Gastroesophageal sphincter (tissue), 4 donors: ENCODE measurements around the gene GPSM3. TPM values are rescaled to one million over a fixed set of nuclear protein-coding genes. Genes with fewer than 3 reads are reported as not detected.
A peak's percentile ranks its signal among the peaks of the same experiment; 100 is the strongest.

Experiments
- ATAC-seq: fragments of 150-250 bp; one replicate; pipeline ENCODE4 v1.9.1; 2016; ENCODE audit warnings: mild to moderate bottlenecking, moderate library complexity
- H3K27ac ChIP-seq, 4 donors: fragments of 200-600 bp; sonication (generic) in 3 of 4; 1 replicate in 3 of 4; 2 replicates in 1 of 4; pipeline ENCODE4 v1.5.1; 2016 to 2019
- H3K27me3 ChIP-seq: fragments of 200-600 bp; sonication (generic); one replicate; pipeline ENCODE4 v1.5.1; 2019
- H3K36me3 ChIP-seq, 2 donors: fragments of 200-600 bp; sonication (generic); one replicate each; pipeline ENCODE4 v1.5.1; 2019; ENCODE audit warnings: control low read depth in 1 of 2
- H3K4me1 ChIP-seq, 3 donors: fragments of 200-600 bp; sonication (generic); 1 replicate in 2 of 3; 2 replicates in 1 of 3; pipeline ENCODE4 v1.5.1; 2016 to 2019; ENCODE audit warnings: control low read depth in 2 of 3
- H3K4me3 ChIP-seq, 2 donors: fragments of 200-600 bp; sonication (generic); one replicate each; pipeline ENCODE4 v1.5.1; 2019; ENCODE audit warnings: mild to moderate bottlenecking in 1 of 2, moderate library complexity in 1 of 2
- H3K9me3 ChIP-seq, 3 donors: fragments of 200-600 bp; sonication (generic); one replicate each; pipeline ENCODE4 v1.5.1; 2017 to 2019; ENCODE audit warnings: control low read depth in 2 of 3
- CTCF ChIP-seq, 4 experiments: fragments of 200-600 bp in 2 of 4; fragments of 450-650 bp in 2 of 4; sonication (generic) in 1 of 4; IDR thresholded peaks; one replicate each; pipeline ENCODE4 v1.5.1; 2017 to 2019; ENCODE audit warnings: antibody characterized with exemption in 4 of 4, mild to moderate bottlenecking in 2 of 4, moderate library complexity in 2 of 4
- EP300 ChIP-seq: sonication (generic); formaldehyde crosslinking; IDR thresholded peaks from one replicate; pipeline ENCODE4 v1.6.1; 2017; ENCODE audit warnings: antibody characterized with exemption, mild to moderate bottlenecking
- POLR2A ChIP-seq, 2 donors: fragments of 450-650 bp; IDR thresholded peaks; one replicate each; pipeline ENCODE4 v1.6.1; 2017; ENCODE audit warnings: antibody characterized with exemption in 2 of 2, mild to moderate bottlenecking in 2 of 2, moderate library complexity in 1 of 2
- POLR2AphosphoS5 ChIP-seq: sonication (generic); formaldehyde crosslinking; IDR thresholded peaks from one replicate; pipeline ENCODE4 v1.6.1; 2017; ENCODE audit warnings: antibody characterized with exemption
- WGBS, 2 donors: methylation state at CpG; one replicate each; pipeline ENCODE4 v1.1.5; 2018; ENCODE audit warnings: low coverage in 1 of 2; 5-methylcytosine and 5-hydroxymethylcytosine counted together
- total RNA-seq, 4 donors: library from RNA; depleted of rRNA; stranded (reverse); fragments of >200 nt; gene quantifications; one replicate each; pipeline ENCODE4 v1.1.0, GENCODE V29; 2016

GPSM3 gene
- total RNA-seq, 4 donors from 2014 or later = 0.93 to 16.3 (median 9.0) TPM

DNA sequence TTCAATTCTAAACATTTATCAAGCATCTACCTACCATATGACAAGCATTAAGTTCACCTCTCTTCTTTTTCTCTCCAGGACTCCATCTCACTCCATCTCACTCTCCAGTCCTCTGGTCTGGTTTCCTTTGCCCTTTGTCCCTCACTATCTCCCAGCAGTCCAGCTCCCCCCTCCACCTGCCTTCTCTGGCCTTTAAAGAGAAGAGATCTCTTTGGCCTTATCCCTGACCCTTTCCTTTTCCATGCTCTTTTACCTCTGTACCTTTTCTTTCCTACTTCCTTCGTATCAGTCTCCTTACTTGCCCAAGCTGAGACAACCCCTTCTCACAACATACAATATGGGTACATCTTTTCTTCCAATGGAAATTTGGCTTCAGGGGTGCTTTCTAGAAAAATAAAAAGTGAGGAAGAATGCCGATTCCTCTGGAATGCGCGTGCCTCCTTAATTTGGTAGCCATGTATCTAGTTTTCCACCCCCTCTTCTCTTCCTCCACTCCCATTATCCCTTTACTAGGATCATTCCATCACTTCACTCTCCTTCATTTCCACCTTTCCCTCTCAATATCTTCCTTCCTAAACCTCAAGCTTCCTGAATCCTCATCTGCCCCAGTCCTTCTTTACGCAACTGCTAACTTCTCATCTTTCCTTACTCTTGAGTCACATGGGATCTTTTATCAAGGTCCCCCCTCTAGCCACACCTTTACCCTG lies 15.8 kb downstream of the GPSM3 start:
- Histone ChIP-seq H3K27ac (peak overlapping the region; percentile 89 to 98 (median 94)), H3K27me3 (no peaks in the 10 kb centered on the region), H3K4me3 (peak overlapping the region; percentile 62 to 83), H3K36me3 (peaks cover 0 to 22% of the 10 kb centered on the region in 2 donors), H3K4me1 (peaks cover 0 to 77% (median 32%) of the 10 kb centered on the region in 3 donors), H3K9me3 (no peaks in the 10 kb centered on the region)
- TF ChIP-seq EP300 = no peak
- TF ChIP-seq POLR2A (IDR thresholded peaks at IDR 0.05) = no peak
- no peak for TF ChIP-seq POLR2AphosphoS5
- no peak for TF ChIP-seq CTCF (IDR thresholded peaks at IDR 0.05)
- no peak for ATAC-seq
- WGBS, 2 donors = 4 to 5% methylated on average over 5 of the region's 5 CpGs

DNA sequence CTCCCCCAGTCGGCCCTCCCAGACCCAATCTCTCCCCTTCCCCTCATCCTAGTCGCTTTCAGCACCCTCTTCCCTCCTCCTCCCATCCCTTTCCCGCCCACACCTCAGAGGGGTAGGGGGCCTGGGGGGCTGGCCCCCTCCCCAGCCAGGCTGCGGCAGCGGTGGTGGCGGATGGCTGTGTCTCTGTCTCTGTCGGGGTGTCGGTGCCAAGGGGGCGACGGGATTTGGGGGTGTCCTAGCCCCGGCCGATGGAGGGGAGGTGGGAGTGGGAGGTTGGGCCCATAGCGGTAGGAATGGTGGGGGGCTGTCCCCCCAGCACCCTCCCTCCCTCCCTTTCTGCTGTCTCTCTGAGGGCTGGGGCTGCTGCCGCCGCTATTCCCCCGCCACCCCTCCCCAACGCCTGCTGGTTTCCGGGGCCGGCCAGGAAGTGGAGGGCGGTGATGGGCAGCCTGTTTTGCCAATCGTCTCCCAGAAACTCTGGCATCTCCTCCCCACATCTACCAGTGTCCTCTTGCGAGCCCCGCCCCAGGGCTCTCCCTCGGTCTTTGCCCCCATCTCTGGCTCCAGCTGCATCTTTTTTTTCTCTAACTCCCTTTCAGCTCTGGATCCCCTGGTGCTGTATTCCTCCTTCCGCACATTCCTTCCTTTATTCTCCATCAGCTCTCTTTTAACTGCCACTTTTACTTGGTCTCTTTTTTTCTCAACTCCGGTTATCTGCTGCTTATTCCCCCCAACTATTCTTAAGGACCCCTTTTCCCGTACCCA lies 16.6 kb downstream of the GPSM3 start, which contains the start of gene AGPAT1:
Gene AGPAT1, minus strand, starts transcription at position 374 of the 765 bp plus-strand sequence. CDS start 4,588 bp downstream, outside the sequence.
- Histone ChIP-seq H3K27ac (peak within 1 kb of the TSS; percentile 89 to 98 (median 94)), H3K36me3 (peaks cover 0 to 21% of the 10 kb centered on the region in 2 donors), H3K4me1 (peaks cover 0 to 70% (median 31%) of the 10 kb centered on the region in 3 donors), H3K27me3 (no peaks in the 10 kb centered on the region), H3K4me3 (peak within 1 kb of the TSS; percentile 62 to 83), H3K9me3 (no peaks in the 10 kb centered on the region)
- TF ChIP-seq POLR2AphosphoS5 = peak; percentile 70
- TF ChIP-seq POLR2A (IDR thresholded peaks at IDR 0.05) = peak; percentile 36 to 52
- TF ChIP-seq EP300 = no peak
- peak; percentile 69 for ATAC-seq
- WGBS, 2 donors = 0 to 1% methylated on average over 9 to 19 of the region's 27 CpGs

DNA sequence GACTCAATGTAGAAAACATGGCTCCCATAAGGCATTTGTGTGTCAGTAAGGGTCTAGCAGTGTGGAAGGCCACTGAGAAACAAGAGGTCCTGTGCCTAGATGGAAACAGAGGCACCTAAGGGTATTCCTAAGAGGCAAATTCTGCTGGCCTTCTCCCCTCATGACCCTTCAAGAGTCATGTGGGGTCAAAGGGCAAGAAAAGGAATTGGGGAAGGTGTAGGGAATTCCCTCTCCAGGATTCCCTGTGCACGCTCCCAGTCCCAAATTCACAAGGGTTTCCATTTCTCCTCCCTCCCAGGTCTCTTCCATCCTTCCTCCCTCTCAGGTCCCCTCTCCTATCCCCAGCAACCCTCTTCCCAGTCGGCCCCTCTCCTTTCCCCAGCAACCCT lies 17.1 kb downstream of the GPSM3 start:
- TF ChIP-seq POLR2A (IDR thresholded peaks at IDR 0.05) = no peak
- TF ChIP-seq POLR2AphosphoS5 = no peak
- peaks cover 0 to 64% (median 31%) of the 10 kb centered on the region in 3 donors for H3K4me1 ChIP-seq
- ATAC-seq = no peak
- peak overlapping the region; percentile 89 to 98 (median 94) for H3K27ac ChIP-seq
- no peaks in the 10 kb centered on the region for H3K27me3 ChIP-seq
- H3K4me3 ChIP-seq = peak overlapping the region; percentile 62 to 83
- peaks cover 0 to 21% of the 10 kb centered on the region in 2 donors for H3K36me3 ChIP-seq
- 8 to 25% methylated on average over 1 to 2 of the region's 2 CpGs for WGBS, 2 donors
- no peaks in the 10 kb centered on the region for H3K9me3 ChIP-seq

- Histone ChIP-seq H3K27me3 (no peaks in the 10 kb centered on the region), H3K36me3 (peaks cover 0 to 21% of the 10 kb centered on the region in 2 donors), H3K4me1 (peaks cover 0 to 55% (median 22%) of the 10 kb centered on the region in 3 donors), H3K27ac (peak overlapping the region in 2 of 4 donors; percentile 4 to 51), H3K4me3 (no peak overlapping the region), H3K9me3 (no peaks in the 10 kb centered on the region)
- TF ChIP-seq EP300 (no peak), POLR2AphosphoS5 (no peak)
- no peak for ATAC-seq
- WGBS, 2 donors = 70 to 85% methylated on average over 1 of the region's 1 CpG
These were observed 18.0 kb downstream of the GPSM3 start for GRCh38 chr6:32174416-32174815.

GRCh38 chr6:32173051-32173727 lies 19.3 kb downstream of the GPSM3 start:
- H3K27me3 ChIP-seq = no peaks in the 10 kb centered on the region
- H3K36me3 ChIP-seq = peaks cover 0 to 33% of the 10 kb centered on the region in 2 donors
- no peak overlapping the region for H3K4me3 ChIP-seq
- peaks cover 0 to 47% (median 15%) of the 10 kb centered on the region in 3 donors for H3K4me1 ChIP-seq
- no peaks in the 10 kb centered on the region for H3K9me3 ChIP-seq
- 61 to 75% methylated on average over 3 to 4 of the region's 4 CpGs for WGBS, 2 donors
- peak overlapping the region in 3 of 4 donors; percentile 7 to 51 (median 16) for H3K27ac ChIP-seq
- ATAC-seq = no peak
- TF ChIP-seq EP300 (no peak), POLR2A (IDR thresholded peaks at IDR 0.05) (no peak), POLR2AphosphoS5 (no peak), CTCF (IDR thresholded peaks at IDR 0.05) (no peak)

- TF ChIP-seq POLR2A (IDR thresholded peaks at IDR 0.05) (no peak), POLR2AphosphoS5 (no peak), CTCF (IDR thresholded peaks at IDR 0.05) (no peak), EP300 (no peak)
- peaks cover 0 to 41% (median 8%) of the 10 kb centered on the region in 3 donors for H3K4me1 ChIP-seq
- H3K4me3 ChIP-seq = no peak overlapping the region
- no peak for ATAC-seq
- no peaks in the 10 kb centered on the region for H3K27me3 ChIP-seq
- peaks cover 0 to 53% of the 10 kb centered on the region in 2 donors for H3K36me3 ChIP-seq
- peak overlapping the region in 1 of 4 donors; percentile 3 for H3K27ac ChIP-seq
- H3K9me3 ChIP-seq = no peaks in the 10 kb centered on the region
- 95% methylated on average over 3 of the region's 6 CpGs; no CpG with 5 or more reads in 1 of the 2 donors for WGBS, 2 donors
These were observed 21.2 kb downstream of the GPSM3 start for GRCh38 chr6:32171234-32171633.
